ENCODE results near the gene CRHR1. TPM values are rescaled to one million over a fixed set of nuclear protein-coding genes. Genes with fewer than 3 reads are reported as not detected.
A peak's percentile ranks its signal among the peaks of the same experiment; 100 is the strongest.

The CRHR1 gene
- total RNA-seq = not detected

DNA sequence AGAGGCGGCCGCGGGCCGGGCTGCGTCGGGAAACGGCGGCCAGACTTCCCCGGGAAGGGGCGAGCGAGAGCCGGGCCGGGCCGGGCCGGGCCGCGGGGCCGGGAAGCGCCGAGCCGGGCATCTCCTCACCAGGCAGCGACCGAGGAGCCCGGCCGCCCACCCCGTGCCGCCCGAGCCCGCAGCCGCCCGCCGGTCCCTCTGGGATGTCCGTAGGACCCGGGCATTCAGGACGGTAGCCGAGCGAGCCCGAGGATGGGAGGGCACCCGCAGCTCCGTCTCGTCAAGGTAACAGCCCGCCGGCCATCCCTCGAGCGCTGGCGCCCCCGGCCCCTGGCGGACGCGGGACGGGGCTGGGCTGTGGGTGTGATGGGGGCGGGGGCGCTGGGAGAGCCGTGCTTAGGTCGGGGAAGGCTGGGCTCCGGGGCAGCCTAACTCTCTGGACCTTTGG, at the start of gene CRHR1:
Gene CRHR1 (plus strand): TSS at position 28 of the 448 bp plus-strand sequence. CDS start 225 bp downstream, at position 253.
- no peak for TF ChIP-seq POLR2A (IDR thresholded peaks at IDR 0.05)
- TF ChIP-seq, protein P1, sequence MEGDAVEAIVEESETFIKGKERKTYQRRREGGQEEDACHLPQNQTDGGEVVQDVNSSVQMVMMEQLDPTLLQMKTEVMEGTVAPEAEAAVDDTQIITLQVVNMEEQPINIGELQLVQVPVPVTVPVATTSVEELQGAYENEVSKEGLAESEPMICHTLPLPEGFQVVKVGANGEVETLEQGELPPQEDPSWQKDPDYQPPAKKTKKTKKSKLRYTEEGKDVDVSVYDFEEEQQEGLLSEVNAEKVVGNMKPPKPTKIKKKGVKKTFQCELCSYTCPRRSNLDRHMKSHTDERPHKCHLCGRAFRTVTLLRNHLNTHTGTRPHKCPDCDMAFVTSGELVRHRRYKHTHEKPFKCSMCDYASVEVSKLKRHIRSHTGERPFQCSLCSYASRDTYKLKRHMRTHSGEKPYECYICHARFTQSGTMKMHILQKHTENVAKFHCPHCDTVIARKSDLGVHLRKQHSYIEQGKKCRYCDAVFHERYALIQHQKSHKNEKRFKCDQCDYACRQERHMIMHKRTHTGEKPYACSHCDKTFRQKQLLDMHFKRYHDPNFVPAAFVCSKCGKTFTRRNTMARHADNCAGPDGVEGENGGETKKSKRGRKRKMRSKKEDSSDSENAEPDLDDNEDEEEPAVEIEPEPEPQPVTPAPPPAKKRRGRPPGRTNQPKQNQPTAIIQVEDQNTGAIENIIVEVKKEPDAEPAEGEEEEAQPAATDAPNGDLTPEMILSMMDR (IDR thresholded peaks at IDR 0.05) = no peak
- TF ChIP-seq EP300 (IDR thresholded peaks at IDR 0.05; ENCODE audit: low read depth) = no peak
- TF ChIP-seq POLR2AphosphoS5 (IDR thresholded peaks at IDR 0.05) = no peak
- peaks cover 92% of the 10 kb centered on the region for H3K27me3 ChIP-seq
- WGBS, 2 donors (ENCODE audit: low coverage in 1 of 2) = 2% methylated on average over 17 of the region's 56 CpGs; no CpG with 5 or more reads in 1 of the 2 donors
- no peak within 1 kb of the TSS for H3K27ac ChIP-seq
- intact Hi-C loops (cut with DNase I; ENCODE audit: low total_unique reads) (no loop called here), in situ Hi-C loops (cut with MboI; ENCODE audit: low pct_ligation_motif_present in 1 of 4, low pct_unique_long_range_greater_than_20kb in 1 of 4, low sequenced_read_pairs in 3 of 4) (no loop called here)
- peak within 1 kb of the TSS; percentile 16 to 53 (median 26) for H3K4me3 ChIP-seq
- DNase-seq = no peak
- H3K9me3 ChIP-seq = no peaks in the 10 kb centered on the region
- peaks cover 8 to 24% (median 23%) of the 10 kb centered on the region in 4 donors for H3K4me1 ChIP-seq
- no peaks in the 10 kb centered on the region for H3K36me3 ChIP-seq

DNA sequence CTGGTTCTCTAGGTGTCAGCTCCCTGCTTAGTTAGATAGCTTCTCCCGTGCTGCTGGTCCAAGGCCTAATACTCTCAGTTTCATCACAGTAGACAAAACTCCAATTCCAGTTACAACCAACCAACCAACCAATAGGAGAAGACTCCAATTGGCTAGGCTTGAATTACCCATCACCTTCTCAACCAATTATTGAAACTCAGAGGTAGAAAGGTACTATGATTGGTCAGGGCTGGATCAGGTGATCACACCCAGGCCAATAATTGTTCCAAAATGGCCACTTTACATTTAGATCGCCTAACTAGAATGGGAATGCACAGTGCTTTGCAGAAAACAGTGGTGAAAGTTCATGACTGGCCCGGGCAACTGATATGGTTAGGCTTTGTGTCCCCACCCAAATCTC, 49.5 kb upstream of the CRHR1 start:
- in situ Hi-C loops (cut with MboI; ENCODE audit: low pct_ligation_motif_present in 1 of 4, low pct_unique_long_range_greater_than_20kb in 1 of 4, low sequenced_read_pairs in 3 of 4) = no loop called here
- DNase-seq = no peak
- no peaks in the 10 kb centered on the region for H3K36me3 ChIP-seq
- WGBS, 2 donors (ENCODE audit: low coverage in 1 of 2) = 78 to 80% methylated on average over 1 to 3 of the region's 3 CpGs
- TF ChIP-seq, protein P1 (IDR thresholded peaks at IDR 0.05) = no peak
- no peak for TF ChIP-seq POLR2A (IDR thresholded peaks at IDR 0.05)
- TF ChIP-seq POLR2AphosphoS5 (IDR thresholded peaks at IDR 0.05) = no peak
- TF ChIP-seq EP300 (IDR thresholded peaks at IDR 0.05; ENCODE audit: low read depth) = no peak
- H3K27me3 ChIP-seq = peaks cover 11% of the 10 kb centered on the region
- intact Hi-C loops (cut with DNase I; ENCODE audit: low total_unique reads) = no loop called here
- H3K4me1 ChIP-seq = no peaks in the 10 kb centered on the region
- H3K4me3 ChIP-seq = no peak overlapping the region
- H3K9me3 ChIP-seq = peaks cover 4 to 5% of the 10 kb centered on the region in 2 donors
- H3K27ac ChIP-seq = no peak overlapping the region

DNA sequence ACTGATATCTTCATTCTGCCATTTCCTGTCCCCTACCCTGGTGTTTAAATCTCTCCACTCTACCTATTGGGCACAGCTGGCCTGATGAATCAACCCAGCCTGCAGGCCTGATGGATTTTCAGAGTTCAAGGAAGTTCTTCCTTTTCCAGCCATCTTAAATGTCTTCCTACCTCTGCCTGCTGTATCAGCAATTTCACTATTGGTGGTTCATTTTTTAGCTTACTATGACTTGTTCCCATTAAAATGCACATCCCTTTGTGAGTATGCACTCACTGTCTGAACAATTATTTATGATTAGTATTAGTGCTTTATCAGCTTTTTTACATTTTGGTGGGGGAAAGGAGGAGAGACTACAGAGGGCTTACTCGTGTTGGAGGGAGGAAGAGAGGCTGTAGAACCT, 48.6 kb upstream of the CRHR1 start:
- Histone ChIP-seq H3K9me3 (peaks cover 4 to 5% of the 10 kb centered on the region in 2 donors), H3K27ac (no peak overlapping the region), H3K4me1 (no peaks in the 10 kb centered on the region), H3K4me3 (no peak overlapping the region), H3K36me3 (no peaks in the 10 kb centered on the region), H3K27me3 (peaks cover 13% of the 10 kb centered on the region)
- 0% methylated on average over 1 of the region's 1 CpG for WGBS, 2 donors (ENCODE audit: low coverage in 1 of 2)
- no peak for DNase-seq
- in situ Hi-C loops (cut with MboI; ENCODE audit: low pct_ligation_motif_present in 1 of 4, low pct_unique_long_range_greater_than_20kb in 1 of 4, low sequenced_read_pairs in 3 of 4) = no loop called here
- intact Hi-C loops (cut with DNase I; ENCODE audit: low total_unique reads) = no loop called here
- TF ChIP-seq EP300 (IDR thresholded peaks at IDR 0.05; ENCODE audit: low read depth) (no peak), POLR2A (IDR thresholded peaks at IDR 0.05) (no peak), POLR2AphosphoS5 (IDR thresholded peaks at IDR 0.05) (no peak)
- TF ChIP-seq, protein P1 (IDR thresholded peaks at IDR 0.05) = no peak

DNA sequence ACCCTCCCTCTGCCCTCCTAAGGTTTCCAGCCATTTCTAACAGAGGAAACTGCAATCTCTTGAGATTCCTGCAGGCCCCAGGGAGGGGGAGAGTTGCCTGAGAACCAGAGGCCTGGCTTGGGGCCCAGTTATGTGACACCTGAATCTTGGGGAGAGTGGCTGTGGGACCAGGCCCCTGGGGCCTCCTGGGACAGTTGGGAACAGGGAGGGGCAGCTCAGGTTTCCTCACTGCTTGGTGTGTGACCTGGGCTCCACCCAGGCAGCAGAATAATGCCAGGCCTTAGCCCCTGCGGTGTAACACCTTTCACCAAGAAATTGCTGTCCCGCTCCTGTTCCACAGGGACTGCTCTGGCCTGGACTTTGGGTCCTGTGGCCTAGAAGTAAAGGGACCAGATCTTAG, 44.3 kb upstream of the CRHR1 start:
- WGBS, 2 donors (ENCODE audit: low coverage in 1 of 2) = 82 to 100% methylated on average over 2 of the region's 2 CpGs
- no peaks in the 10 kb centered on the region for H3K36me3 ChIP-seq
- intact Hi-C loops (cut with DNase I; ENCODE audit: low total_unique reads) (no loop called here), in situ Hi-C loops (cut with MboI; ENCODE audit: low pct_ligation_motif_present in 1 of 4, low pct_unique_long_range_greater_than_20kb in 1 of 4, low sequenced_read_pairs in 3 of 4) (no loop called here)
- no peaks in the 10 kb centered on the region for H3K4me1 ChIP-seq
- TF ChIP-seq EP300 (IDR thresholded peaks at IDR 0.05; ENCODE audit: low read depth) (no peak), POLR2AphosphoS5 (IDR thresholded peaks at IDR 0.05) (no peak), POLR2A (IDR thresholded peaks at IDR 0.05) (no peak)
- TF ChIP-seq, protein P1 (IDR thresholded peaks at IDR 0.05) = no peak
- no peak for DNase-seq
- H3K4me3 ChIP-seq = no peak overlapping the region
- no peaks in the 10 kb centered on the region for H3K9me3 ChIP-seq
- H3K27me3 ChIP-seq = peaks cover 45% of the 10 kb centered on the region
- H3K27ac ChIP-seq = no peak overlapping the region
